ENCODE data around the gene MED29. TPM values are rescaled to one million over a fixed set of nuclear protein-coding genes. Genes with fewer than 3 reads are reported as not detected.

MED29 gene
- total and polyA plus RNA-seq, 5 experiments from 2014 or later: 48.1 to 71.4 (median 59.0) TPM

- DNase-seq: peak in 1 of 10 donors; percentile 20
- H3K27me3 Mint-ChIP-seq: no peaks in the 10 kb centered on the region
- H3K4me3 Mint-ChIP-seq: peak overlapping the region; percentile 92 to 100 (median 99)
- no peaks in the 10 kb centered on the region for H3K9me3 Mint-ChIP-seq
- POLR2A ChIA-PET: interaction anchor here (0.6 to 4.6 kb wide), 23 partner anchors 9 to 999 kb away, joined by 3 to 106 read pairs (median 4); partner anchors contain the start of genes EID2B, MED29, PAF1 and PLEKHG2
- H3K36me3 Mint-ChIP-seq: peaks cover 3 to 29% (median 4%) of the 10 kb centered on the region in 3 donors
- peak overlapping the region; percentile 96 to 100 (median 99) for H3K27ac Mint-ChIP-seq
- ATAC-seq: no peak
- H3K4me1 Mint-ChIP-seq: peaks cover 29 to 65% (median 51%) of the 10 kb centered on the region in 4 donors
These were observed 53.5 kb downstream of the MED29 start for GRCh38 chr19:39444598-39445195.

GRCh38 chr19:39445196-39446111, 54.3 kb downstream of the MED29 start, which contains the start of gene SUPT5H:
SUPT5H (plus strand) TSS chr19:39445582; CDS start chr19:39445891, 309 bp downstream.
- peaks cover 34 to 68% (median 56%) of the 10 kb centered on the region in 4 donors for H3K4me1 Mint-ChIP-seq

GRCh38 chr19:39446365-39447084, 55.3 kb downstream of the MED29 start:
- peaks cover 36 to 72% (median 63%) of the 10 kb centered on the region in 4 donors for H3K4me1 Mint-ChIP-seq
- DNase-seq (no peak), ATAC-seq (no peak)
- peak overlapping the region; percentile 96 to 100 (median 99) for H3K27ac Mint-ChIP-seq
- no peaks in the 10 kb centered on the region for H3K27me3 Mint-ChIP-seq
- peaks cover 3 to 44% (median 4%) of the 10 kb centered on the region in 3 donors for H3K36me3 Mint-ChIP-seq
- no peaks in the 10 kb centered on the region for H3K9me3 Mint-ChIP-seq
- POLR2A ChIA-PET: interaction anchor here (1.1 to 4.6 kb wide), 7 partner anchors 11 to 70 kb away, joined by 3 to 106 read pairs (median 12); partner anchors contain the start of genes MED29, PAF1, PLEKHG2 and RPS16
- peak overlapping the region; percentile 92 to 100 (median 99) for H3K4me3 Mint-ChIP-seq

More at GRCh38 chr19:39445196-39446111, 54.3 kb downstream of the MED29 start, which contains the start of gene SUPT5H:
- Mint-ChIP-seq H3K4me3 (peak within 1 kb of the TSS; percentile 92 to 100 (median 99)), H3K9me3 (no peaks in the 10 kb centered on the region), H3K27ac (peak within 1 kb of the TSS; percentile 96 to 100 (median 99)), H3K27me3 (no peaks in the 10 kb centered on the region), H3K36me3 (peaks cover 3 to 35% (median 4%) of the 10 kb centered on the region in 3 donors)
- DNase-seq: peak; percentile 91 to 99 (median 98)
- ATAC-seq: peak; percentile 94 to 96
- POLR2A ChIA-PET: interaction anchor here (0.6 to 4.6 kb wide), 24 partner anchors 10 to 998 kb away, joined by 3 to 106 read pairs (median 4); partner anchors contain the start of genes EID2B, MED29, PAF1 and PLEKHG2

GRCh38 chr19:39448271-39448670, 57.1 kb downstream of the MED29 start:
- no peak for DNase-seq
- H3K4me1 Mint-ChIP-seq: peaks cover 49 to 86% (median 79%) of the 10 kb centered on the region in 4 donors
- peaks cover 3 to 62% (median 11%) of the 10 kb centered on the region in 3 donors for H3K36me3 Mint-ChIP-seq
- no peaks in the 10 kb centered on the region for H3K27me3 Mint-ChIP-seq
- POLR2A ChIA-PET: interaction anchor here (1.0 kb wide), 1 partner anchor 85 kb away, joined by 3 read pairs; the partner anchor contains the start of gene EID2B
- no peak for ATAC-seq
- H3K9me3 Mint-ChIP-seq: no peaks in the 10 kb centered on the region
- H3K27ac Mint-ChIP-seq: peak overlapping the region; percentile 49 to 100 (median 83)
- peak overlapping the region; percentile 73 to 100 (median 99) for H3K4me3 Mint-ChIP-seq

- POLR2A ChIA-PET: interaction anchor here (1.0 to 1.6 kb wide), 2 partner anchors 13 to 84 kb away, joined by 3 to 5 read pairs; partner anchors contain the start of genes EID2B and RPS16
- Mint-ChIP-seq H3K27me3 (no peaks in the 10 kb centered on the region), H3K36me3 (peaks cover 3 to 72% (median 11%) of the 10 kb centered on the region in 3 donors), H3K4me1 (peaks cover 50 to 87% (median 80%) of the 10 kb centered on the region in 4 donors), H3K4me3 (peak overlapping the region; percentile 36 to 100 (median 98)), H3K9me3 (no peaks in the 10 kb centered on the region), H3K27ac (peak overlapping the region; percentile 20 to 99 (median 83))
- ATAC-seq (no peak), DNase-seq (no peak)
These were observed 58.1 kb downstream of the MED29 start for GRCh38 chr19:39449116-39449797.

Small RNAs within 50 kb of the gene (microRNA-seq; reads per million reads assigned to microRNA genes)
- not detected for gene MIR4530 (ENCODE audit: borderline microRNAs expressed)

Other genes with a start within 250 kb of the MED29 start
- gene NCCRP1, start 194.4 kb upstream of the MED29 start, total RNA-seq: not detected
- gene NCCRP1, start 194.4 kb upstream of the MED29 start, polyA plus RNA-seq: not detected
- gene SYCN, start 187.1 kb upstream of the MED29 start, total RNA-seq: not detected
- gene SYCN, start 187.1 kb upstream of the MED29 start, polyA plus RNA-seq: not detected
- not detected for gene IFNL3, start 146.4 kb upstream of the MED29 start, total RNA-seq
- not detected for gene IFNL3, start 146.4 kb upstream of the MED29 start, polyA plus RNA-seq
- gene IFNL4, start 142.5 kb upstream of the MED29 start, total RNA-seq: not detected
- gene IFNL4, start 142.5 kb upstream of the MED29 start, polyA plus RNA-seq: under 1 TPM in 2 of 3 donors, not detected in 1; 0.11 to 0.17 TPM
- not detected for gene IFNL2, start 123.0 kb upstream of the MED29 start, total RNA-seq
- gene IFNL2, start 123.0 kb upstream of the MED29 start, polyA plus RNA-seq: not detected
- gene IFNL1, start 95.0 kb upstream of the MED29 start, total RNA-seq: not detected
- under 1 TPM in 1 of 3 donors, not detected in 2; 0.65 TPM for gene IFNL1, start 95.0 kb upstream of the MED29 start, polyA plus RNA-seq
- 10 to 100 TPM; 10.1 TPM for gene LRFN1, start 70.5 kb upstream of the MED29 start, total RNA-seq
- 1 to 10 TPM; 3.2 to 4.4 (median 3.5) TPM for gene LRFN1, start 70.5 kb upstream of the MED29 start, polyA plus RNA-seq
- 100 to 1,000 TPM; 373 to 393 TPM for gene GMFG, start 55.3 kb upstream of the MED29 start, total RNA-seq
- gene GMFG, start 55.3 kb upstream of the MED29 start, polyA plus RNA-seq: 1,000 to 10,000 TPM; 1,026 to 1,392 (median 1,316) TPM
- gene SAMD4B, start 49.0 kb upstream of the MED29 start, total RNA-seq: 10 to 100 TPM; 49.8 to 55.2 TPM
- 10 to 100 TPM in 1 of 3 donors, 1 to 10 TPM in 2; 5.4 to 12.3 (median 6.4) TPM for gene SAMD4B, start 49.0 kb upstream of the MED29 start, polyA plus RNA-seq
- 10 to 100 TPM; 44.4 to 47.4 TPM for gene PAF1, start 272 bp upstream of the MED29 start, total RNA-seq
- 10 to 100 TPM; 30.7 to 53.0 (median 43.8) TPM for gene PAF1, start 272 bp upstream of the MED29 start, polyA plus RNA-seq
- 100 to 1,000 TPM; 184 to 188 TPM for gene ZFP36, start 15.5 kb downstream of the MED29 start, total RNA-seq
- 100 to 1,000 TPM in 2 of 3 donors, 10 to 100 TPM in 1; 70.4 to 137 (median 109) TPM for gene ZFP36, start 15.5 kb downstream of the MED29 start, polyA plus RNA-seq
- 10 to 100 TPM; 14.3 to 23.8 TPM for gene PLEKHG2, start 21.3 kb downstream of the MED29 start, total RNA-seq
- gene PLEKHG2, start 21.3 kb downstream of the MED29 start, polyA plus RNA-seq: 1 to 10 TPM; 4.2 to 5.0 (median 4.8) TPM
- 1,000 to 10,000 TPM; 3,730 to 3,760 TPM for gene RPS16, start 44.6 kb downstream of the MED29 start, total RNA-seq
- 1,000 to 10,000 TPM; 2,588 to 2,812 (median 2,742) TPM for gene RPS16, start 44.6 kb downstream of the MED29 start, polyA plus RNA-seq
- 100 to 1,000 TPM; 185 to 196 TPM for gene SUPT5H, start 54.2 kb downstream of the MED29 start, total RNA-seq
- gene SUPT5H, start 54.2 kb downstream of the MED29 start, polyA plus RNA-seq: 100 to 1,000 TPM in 1 of 3 donors, 10 to 100 TPM in 2; 79.9 to 115 (median 96.6) TPM
- 10 to 100 TPM; 47.5 to 52.1 TPM for gene TIMM50, start 89.5 kb downstream of the MED29 start, total RNA-seq
- gene TIMM50, start 89.5 kb downstream of the MED29 start, polyA plus RNA-seq: 10 to 100 TPM; 41.4 to 53.3 (median 44.6) TPM
- under 1 TPM; 0.22 to 0.36 TPM for gene DLL3, start 107.6 kb downstream of the MED29 start, total RNA-seq
- 1 to 10 TPM; 1.1 to 1.9 (median 1.8) TPM for gene DLL3, start 107.6 kb downstream of the MED29 start, polyA plus RNA-seq
- gene SELENOV, start 123.8 kb downstream of the MED29 start, total RNA-seq: not detected
- not detected for gene SELENOV, start 123.8 kb downstream of the MED29 start, polyA plus RNA-seq
- gene EID2B, start 141.5 kb downstream of the MED29 start, total RNA-seq: 1 to 10 TPM; 5.9 to 7.7 TPM
- gene EID2B, start 141.5 kb downstream of the MED29 start, polyA plus RNA-seq: 1 to 10 TPM; 4.9 to 7.6 (median 6.4) TPM
- 10 to 100 TPM; 20.3 to 21.2 TPM for gene EID2, start 148.8 kb downstream of the MED29 start, total RNA-seq
- gene EID2, start 148.8 kb downstream of the MED29 start, polyA plus RNA-seq: 10 to 100 TPM; 19.8 to 37.1 (median 22.1) TPM
- not detected for gene LGALS13, start 211.1 kb downstream of the MED29 start, total RNA-seq
- gene LGALS13, start 211.1 kb downstream of the MED29 start, polyA plus RNA-seq: not detected

Measured in naive thymus-derived CD8-positive, alpha-beta T cell (primary cell).